Measurements from ENCODE around the gene CRTC3. TPM values are rescaled to one million over a fixed set of nuclear protein-coding genes. Genes with fewer than 3 reads are reported as not detected.

The CRTC3 gene, protein sequence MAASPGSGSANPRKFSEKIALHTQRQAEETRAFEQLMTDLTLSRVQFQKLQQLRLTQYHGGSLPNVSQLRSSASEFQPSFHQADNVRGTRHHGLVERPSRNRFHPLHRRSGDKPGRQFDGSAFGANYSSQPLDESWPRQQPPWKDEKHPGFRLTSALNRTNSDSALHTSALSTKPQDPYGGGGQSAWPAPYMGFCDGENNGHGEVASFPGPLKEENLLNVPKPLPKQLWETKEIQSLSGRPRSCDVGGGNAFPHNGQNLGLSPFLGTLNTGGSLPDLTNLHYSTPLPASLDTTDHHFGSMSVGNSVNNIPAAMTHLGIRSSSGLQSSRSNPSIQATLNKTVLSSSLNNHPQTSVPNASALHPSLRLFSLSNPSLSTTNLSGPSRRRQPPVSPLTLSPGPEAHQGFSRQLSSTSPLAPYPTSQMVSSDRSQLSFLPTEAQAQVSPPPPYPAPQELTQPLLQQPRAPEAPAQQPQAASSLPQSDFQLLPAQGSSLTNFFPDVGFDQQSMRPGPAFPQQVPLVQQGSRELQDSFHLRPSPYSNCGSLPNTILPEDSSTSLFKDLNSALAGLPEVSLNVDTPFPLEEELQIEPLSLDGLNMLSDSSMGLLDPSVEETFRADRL
- 14.1 and 18.8 TPM in 2 replicates for total RNA-seq

DNA sequence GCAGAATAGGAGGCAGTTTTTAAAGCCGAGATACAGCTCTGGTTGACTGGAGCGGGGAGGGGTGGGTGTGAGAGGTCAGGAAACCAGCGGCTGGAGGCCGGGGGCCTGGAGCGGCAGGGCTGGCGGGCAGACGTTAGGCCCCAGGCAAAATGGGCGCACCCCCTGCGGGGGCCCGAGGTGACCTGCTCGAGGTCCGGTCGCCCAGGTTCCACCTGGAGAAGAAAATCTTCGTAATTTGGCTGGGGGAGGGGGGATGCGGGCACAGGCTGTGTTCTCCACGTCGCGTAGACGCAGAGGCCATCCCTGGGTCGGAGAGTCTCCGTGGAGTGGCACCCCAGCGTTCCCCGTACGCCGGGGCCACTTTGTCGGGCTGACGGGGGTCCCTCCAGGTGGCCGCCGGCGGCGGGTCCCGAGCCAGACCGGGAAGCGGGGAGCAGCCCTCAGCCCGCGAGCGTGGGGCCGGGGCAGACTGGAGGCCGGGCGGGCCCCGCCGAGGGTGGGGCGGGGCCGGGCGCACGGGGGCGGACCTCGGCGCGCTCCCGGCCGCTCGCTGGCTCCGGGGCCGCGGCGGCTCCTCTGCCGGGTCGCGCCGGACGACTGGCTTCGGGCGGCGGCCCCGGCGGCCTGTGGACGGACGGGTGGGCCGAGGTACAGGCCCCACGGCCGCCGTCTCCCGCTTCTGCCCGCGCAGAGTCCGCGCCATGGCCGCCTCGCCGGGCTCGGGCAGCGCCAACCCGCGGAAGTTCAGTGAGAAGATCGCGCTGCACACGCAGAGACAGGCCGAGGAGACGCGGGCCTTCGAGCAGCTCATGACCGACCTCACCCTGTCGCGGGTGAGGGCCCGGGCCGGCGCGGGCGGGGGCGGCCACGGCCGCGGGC lies at the start of gene CRTC3:
TSS of gene CRTC3 (plus strand) at position 553 of the 879 bp plus-strand sequence. CDS start at position 702, 149 bp downstream.
- Histone ChIP-seq H3K36me3 (ENCODE audit: control insufficient read depth, insufficient read depth, low read length) (no peaks in the 10 kb centered on the region), H3K4me3 (ENCODE audit: low read depth, low read length) (peak within 1 kb of the TSS; percentile 71), H3K27me3 (ENCODE audit: control insufficient read depth, insufficient read depth, low read length) (no peaks in the 10 kb centered on the region)
- TF ChIP-seq, protein P1, sequence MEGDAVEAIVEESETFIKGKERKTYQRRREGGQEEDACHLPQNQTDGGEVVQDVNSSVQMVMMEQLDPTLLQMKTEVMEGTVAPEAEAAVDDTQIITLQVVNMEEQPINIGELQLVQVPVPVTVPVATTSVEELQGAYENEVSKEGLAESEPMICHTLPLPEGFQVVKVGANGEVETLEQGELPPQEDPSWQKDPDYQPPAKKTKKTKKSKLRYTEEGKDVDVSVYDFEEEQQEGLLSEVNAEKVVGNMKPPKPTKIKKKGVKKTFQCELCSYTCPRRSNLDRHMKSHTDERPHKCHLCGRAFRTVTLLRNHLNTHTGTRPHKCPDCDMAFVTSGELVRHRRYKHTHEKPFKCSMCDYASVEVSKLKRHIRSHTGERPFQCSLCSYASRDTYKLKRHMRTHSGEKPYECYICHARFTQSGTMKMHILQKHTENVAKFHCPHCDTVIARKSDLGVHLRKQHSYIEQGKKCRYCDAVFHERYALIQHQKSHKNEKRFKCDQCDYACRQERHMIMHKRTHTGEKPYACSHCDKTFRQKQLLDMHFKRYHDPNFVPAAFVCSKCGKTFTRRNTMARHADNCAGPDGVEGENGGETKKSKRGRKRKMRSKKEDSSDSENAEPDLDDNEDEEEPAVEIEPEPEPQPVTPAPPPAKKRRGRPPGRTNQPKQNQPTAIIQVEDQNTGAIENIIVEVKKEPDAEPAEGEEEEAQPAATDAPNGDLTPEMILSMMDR (IDR thresholded peaks at IDR 0.05; ENCODE audit: insufficient read depth, low read length, poor library complexity, severe bottlenecking): no peak
- DNase-seq (ENCODE audit: low read depth): no peak

DNA sequence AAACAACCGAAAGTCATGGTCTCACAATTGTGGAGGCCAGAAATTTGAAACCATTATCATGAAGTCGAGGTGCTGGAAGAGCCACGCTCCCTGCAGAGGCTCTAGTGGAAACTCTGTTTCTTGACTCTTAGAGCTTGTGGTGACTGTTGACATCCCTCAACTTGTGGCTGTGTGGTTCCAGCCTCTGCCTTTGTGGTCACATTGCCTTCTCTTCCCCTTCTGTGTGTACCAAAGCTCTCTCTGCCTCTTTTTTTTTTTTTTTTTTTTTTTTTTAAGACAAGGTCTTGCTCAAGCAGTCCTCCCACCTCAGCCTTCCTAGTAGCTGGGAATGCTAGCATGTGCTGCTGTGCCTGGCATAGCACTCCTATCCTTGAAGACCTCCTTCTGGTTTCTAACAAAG lies 48.7 kb upstream of the CRTC3 start:
- DNase-seq (ENCODE audit: low read depth): no peak
- TF ChIP-seq, protein P1 (IDR thresholded peaks at IDR 0.05; ENCODE audit: insufficient read depth, low read length, poor library complexity, severe bottlenecking): no peak
- peaks cover 4% of the 10 kb centered on the region for H3K36me3 ChIP-seq (ENCODE audit: control insufficient read depth, insufficient read depth, low read length)
- no peak overlapping the region for H3K4me3 ChIP-seq (ENCODE audit: low read depth, low read length)
- H3K27me3 ChIP-seq (ENCODE audit: control insufficient read depth, insufficient read depth, low read length): no peaks in the 10 kb centered on the region

DNA sequence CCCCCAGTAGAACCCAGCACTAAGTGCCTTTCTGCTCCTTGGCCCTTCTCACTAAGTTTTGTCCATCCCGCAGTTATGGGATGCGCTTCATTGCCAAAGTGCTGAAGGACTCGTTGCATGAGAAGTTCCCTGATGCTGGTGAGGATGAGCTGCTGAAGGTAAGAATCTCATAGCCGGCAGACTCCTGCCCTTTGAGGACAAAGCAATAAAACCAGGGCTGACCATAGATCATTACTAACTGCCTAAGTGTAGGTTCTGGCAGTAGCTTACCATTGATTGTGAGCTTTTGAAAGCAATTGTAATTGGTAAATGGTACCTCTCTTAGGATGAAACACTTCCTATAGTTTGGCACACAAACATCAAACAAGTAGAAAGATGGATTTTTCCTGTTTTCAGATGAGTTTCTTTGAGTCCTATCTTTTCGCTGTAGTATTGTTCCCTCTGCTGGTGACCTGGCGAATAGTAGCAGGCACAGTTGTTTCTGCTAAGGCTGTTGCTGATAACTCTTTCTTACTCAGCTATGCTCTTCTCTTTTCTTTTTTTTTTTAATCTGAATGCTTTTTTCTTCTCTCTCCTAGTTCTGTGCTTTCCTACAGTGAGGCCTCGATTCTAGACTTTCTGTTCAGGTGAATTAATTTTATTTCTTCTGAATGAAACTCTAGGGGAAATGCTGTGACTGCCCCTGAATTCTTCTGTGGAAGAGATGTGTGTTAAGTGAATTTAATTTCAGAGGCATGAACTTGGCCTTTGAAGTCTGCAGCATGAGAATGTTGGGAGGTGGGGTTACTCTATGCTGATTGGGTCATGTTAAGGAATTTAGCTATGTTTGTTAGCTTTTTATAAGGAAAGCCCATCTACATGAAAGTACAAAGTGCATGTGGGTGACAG lies 47.4 kb upstream of the CRTC3 start:
- H3K4me3 ChIP-seq (ENCODE audit: low read depth, low read length): no peak overlapping the region
- TF ChIP-seq, protein P1 (IDR thresholded peaks at IDR 0.05; ENCODE audit: insufficient read depth, low read length, poor library complexity, severe bottlenecking): peak; percentile 66
- H3K27me3 ChIP-seq (ENCODE audit: control insufficient read depth, insufficient read depth, low read length): no peaks in the 10 kb centered on the region
- H3K36me3 ChIP-seq (ENCODE audit: control insufficient read depth, insufficient read depth, low read length): peaks cover 4% of the 10 kb centered on the region
- DNase-seq (ENCODE audit: low read depth): no peak

DNA sequence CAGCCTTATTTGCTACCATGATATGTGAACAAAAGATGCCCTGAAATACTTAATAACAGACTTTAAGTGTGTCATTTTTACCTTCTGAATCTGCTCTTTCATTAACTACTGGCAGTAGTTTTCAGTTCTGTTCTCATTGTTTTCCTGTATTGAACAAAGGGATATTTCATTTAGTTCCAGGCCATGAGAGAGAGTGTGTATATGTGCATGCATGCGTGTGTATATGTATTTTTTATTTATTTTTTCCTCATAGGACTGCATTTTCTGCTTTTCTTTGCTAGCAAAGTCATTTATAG lies 46.8 kb upstream of the CRTC3 start:
- no peak for DNase-seq (ENCODE audit: low read depth)
- Histone ChIP-seq H3K4me3 (ENCODE audit: low read depth, low read length) (no peak overlapping the region), H3K36me3 (ENCODE audit: control insufficient read depth, insufficient read depth, low read length) (peaks cover 4% of the 10 kb centered on the region), H3K27me3 (ENCODE audit: control insufficient read depth, insufficient read depth, low read length) (no peaks in the 10 kb centered on the region)
- TF ChIP-seq, protein P1 (IDR thresholded peaks at IDR 0.05; ENCODE audit: insufficient read depth, low read length, poor library complexity, severe bottlenecking): no peak

DNA sequence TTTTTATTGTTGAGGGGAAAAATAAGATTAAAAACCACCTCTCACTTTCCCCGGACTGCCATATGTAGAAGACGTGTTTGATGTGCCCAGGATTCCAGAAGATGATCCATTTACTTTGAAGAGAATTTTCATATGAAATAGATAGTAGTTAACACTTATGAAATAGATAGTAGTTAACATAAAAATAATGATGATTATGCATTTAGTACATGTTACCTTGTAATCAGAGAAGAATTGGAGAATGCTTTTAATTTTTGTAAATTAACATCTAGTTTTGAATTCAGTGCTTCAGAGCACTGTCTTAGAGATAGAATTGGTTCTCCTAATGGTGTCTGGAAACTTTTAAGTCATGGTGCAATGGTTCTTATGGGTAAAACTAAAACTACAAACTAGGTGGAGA lies 46.1 kb upstream of the CRTC3 start:
- TF ChIP-seq, protein P1 (IDR thresholded peaks at IDR 0.05; ENCODE audit: insufficient read depth, low read length, poor library complexity, severe bottlenecking): no peak
- Histone ChIP-seq H3K27me3 (ENCODE audit: control insufficient read depth, insufficient read depth, low read length) (no peaks in the 10 kb centered on the region), H3K4me3 (ENCODE audit: low read depth, low read length) (no peak overlapping the region), H3K36me3 (ENCODE audit: control insufficient read depth, insufficient read depth, low read length) (peaks cover 4% of the 10 kb centered on the region)
- no peak for DNase-seq (ENCODE audit: low read depth)

Measured in kidney epithelial cell (primary cell).